ENCODE measurements around the gene GPD1L. TPM values are rescaled to one million over a fixed set of nuclear protein-coding genes. Genes with fewer than 3 reads are reported as not detected.
"Not testable (repeated sequence)": the region's sequence is repeated elsewhere in the genome, so short reads cannot be mapped to it uniquely, and the experiment has no call there.

The GPD1L gene
- 10 to 100 TPM in 1 of 2 donors, 1 to 10 TPM in 1; 7.6 to 18.8 TPM for total RNA-seq

GRCh38 chr3:32106132-32106928 lies at the start of gene GPD1L:
Gene GPD1L, plus strand, starts transcription at chr3:32106620. Its CDS starts 92 bp downstream, at chr3:32106712.
- Mint-ChIP-seq H3K9me3 (no peaks in the 10 kb centered on the region), H3K27ac (peak within 1 kb of the TSS; percentile 88), H3K36me3 (ENCODE audit: low read depth) (no peaks in the 10 kb centered on the region), H3K4me1 (peaks cover 20% of the 10 kb centered on the region), H3K27me3 (no peaks in the 10 kb centered on the region), H3K4me3 (peak within 1 kb of the TSS; percentile 96)
- ATAC-seq (replicated peaks): peak; percentile 99

GRCh38 chr3:32058465-32058864 lies 48.0 kb upstream of the GPD1L start:
- not testable (repeated sequence) for H3K27me3 Mint-ChIP-seq; H3K4me1 Mint-ChIP-seq; H3K4me3 Mint-ChIP-seq; H3K9me3 Mint-ChIP-seq; H3K36me3 Mint-ChIP-seq (ENCODE audit: low read depth); H3K27ac Mint-ChIP-seq; ATAC-seq (replicated peaks)

DNA sequence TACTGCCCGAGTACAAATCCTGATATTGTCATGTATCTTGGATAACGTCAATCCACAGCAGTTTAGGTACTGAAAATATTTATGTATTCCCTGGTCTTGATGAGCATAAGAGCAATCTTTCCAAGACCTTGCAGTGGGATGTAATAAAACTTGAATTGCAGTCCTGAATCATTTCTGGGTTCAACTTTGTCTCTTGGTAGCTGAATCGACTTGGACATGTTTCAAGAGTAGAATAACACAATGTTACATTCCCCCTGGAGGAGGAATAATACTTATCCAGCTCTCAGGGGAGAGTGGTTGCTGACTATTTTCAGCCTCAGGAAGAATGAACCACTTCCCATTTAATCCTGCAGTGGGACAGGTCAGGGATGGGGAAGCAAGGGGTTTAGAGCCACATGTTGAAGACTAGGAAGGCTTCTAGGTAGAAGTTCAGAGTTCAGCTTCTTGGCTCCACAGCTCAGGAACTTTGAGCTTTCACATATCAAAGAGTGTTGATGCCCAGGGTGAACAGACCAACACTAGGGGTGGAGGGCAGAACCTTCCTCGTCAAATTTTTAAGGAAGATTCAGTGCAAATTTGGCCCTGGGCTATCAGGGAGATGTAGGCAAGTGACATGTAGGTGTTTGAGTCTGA lies 43.4 kb upstream of the GPD1L start:
- no peak overlapping the region for H3K27ac Mint-ChIP-seq
- no peaks in the 10 kb centered on the region for H3K36me3 Mint-ChIP-seq (ENCODE audit: low read depth)
- no peaks in the 10 kb centered on the region for H3K27me3 Mint-ChIP-seq
- H3K9me3 Mint-ChIP-seq: no peaks in the 10 kb centered on the region
- no peak for ATAC-seq (replicated peaks)
- H3K4me3 Mint-ChIP-seq: no peak overlapping the region
- no peaks in the 10 kb centered on the region for H3K4me1 Mint-ChIP-seq

DNA sequence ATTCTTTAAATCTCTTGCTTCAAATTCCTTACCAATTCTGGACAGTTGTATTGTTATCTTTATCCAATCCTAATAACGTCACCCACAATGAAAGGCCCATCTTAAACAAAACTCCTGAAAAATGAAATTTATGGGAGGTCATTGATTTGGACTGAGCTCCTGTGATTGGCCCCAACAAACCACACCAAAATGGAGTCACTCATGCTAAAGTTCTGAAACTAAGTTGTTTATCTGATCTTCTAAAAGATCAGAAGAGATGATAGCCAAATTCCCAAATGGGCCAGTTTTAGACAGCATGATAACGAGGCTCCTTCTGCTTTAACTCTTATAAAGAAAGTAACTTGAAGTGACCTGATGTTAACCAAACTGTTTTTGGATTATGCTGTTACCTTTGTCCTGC lies 39.7 kb upstream of the GPD1L start:
- no peaks in the 10 kb centered on the region for H3K9me3 Mint-ChIP-seq
- no peak for ATAC-seq (replicated peaks)
- H3K27me3 Mint-ChIP-seq: no peaks in the 10 kb centered on the region
- H3K4me3 Mint-ChIP-seq: no peak overlapping the region
- no peaks in the 10 kb centered on the region for H3K4me1 Mint-ChIP-seq
- no peaks in the 10 kb centered on the region for H3K36me3 Mint-ChIP-seq (ENCODE audit: low read depth)
- no peak overlapping the region for H3K27ac Mint-ChIP-seq

DNA sequence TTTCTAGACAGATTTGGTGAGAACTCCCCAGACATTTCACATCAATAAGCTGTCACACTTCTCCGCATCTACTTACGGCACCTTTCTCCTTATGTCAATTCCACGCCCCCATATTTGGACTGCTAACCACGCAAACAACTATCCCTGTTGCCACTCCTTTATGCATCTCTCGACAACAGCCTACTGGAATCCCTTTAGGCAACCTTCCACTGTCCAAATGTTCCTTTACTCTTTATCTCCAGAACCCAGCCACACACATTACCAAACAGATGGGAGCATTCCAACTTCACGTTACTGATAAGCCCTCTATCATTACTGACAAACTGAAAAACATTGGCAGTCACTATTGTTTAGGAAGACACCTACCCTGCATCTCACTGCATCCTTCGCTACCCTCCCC lies 32.2 kb upstream of the GPD1L start:
- not testable (repeated sequence) for H3K4me3 Mint-ChIP-seq; H3K4me1 Mint-ChIP-seq; H3K27ac Mint-ChIP-seq; H3K36me3 Mint-ChIP-seq (ENCODE audit: low read depth); ATAC-seq (replicated peaks); H3K27me3 Mint-ChIP-seq; H3K9me3 Mint-ChIP-seq

GRCh38 chr3:32076566-32076965 lies 29.9 kb upstream of the GPD1L start:
- ATAC-seq (replicated peaks): no peak
- no peaks in the 10 kb centered on the region for H3K9me3 Mint-ChIP-seq

DNA sequence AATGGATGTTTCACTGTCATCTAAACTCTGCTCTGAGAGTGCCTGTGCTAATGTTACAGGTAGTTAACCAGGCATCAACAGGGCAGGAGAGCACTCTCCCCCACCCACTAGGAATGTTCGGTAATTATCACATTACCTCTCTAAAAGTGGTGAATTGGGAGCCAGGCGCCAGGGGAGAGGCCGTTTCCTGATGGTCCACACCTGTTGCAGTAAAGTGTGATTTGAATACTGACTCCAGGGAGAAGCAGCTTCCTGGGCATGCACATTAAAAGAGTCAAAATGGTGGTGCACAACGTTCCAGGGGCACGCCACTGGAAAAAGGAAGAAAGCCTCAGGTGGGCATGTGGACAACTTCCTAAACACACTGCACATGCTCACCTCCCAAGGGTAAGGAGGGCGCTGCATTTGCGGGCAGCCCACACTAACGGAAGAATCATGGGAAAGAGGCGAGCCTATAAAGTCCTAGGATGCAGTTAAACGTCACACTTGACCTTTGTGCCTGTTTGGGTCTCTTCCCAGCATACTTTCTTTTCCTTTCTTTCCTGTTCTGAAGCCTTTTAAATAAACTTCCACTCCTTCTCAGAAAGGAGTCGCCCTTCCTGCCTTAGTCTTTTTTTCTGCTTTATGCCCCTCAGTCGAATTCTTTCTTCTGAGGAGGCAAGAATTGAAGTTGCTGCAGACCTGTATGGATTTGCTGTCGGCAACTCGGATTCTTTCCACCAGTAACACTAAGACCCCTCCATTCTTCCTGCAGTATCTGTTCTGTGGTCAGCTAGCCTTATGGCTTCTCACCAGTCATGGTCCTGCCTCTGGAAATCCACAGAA lies 28.9 kb upstream of the GPD1L start:
- Mint-ChIP-seq H3K36me3 (ENCODE audit: low read depth) (no peaks in the 10 kb centered on the region), H3K4me3 (no peak overlapping the region), H3K4me1 (no peaks in the 10 kb centered on the region), H3K27me3 (peaks cover 4% of the 10 kb centered on the region), H3K9me3 (no peaks in the 10 kb centered on the region), H3K27ac (no peak overlapping the region)
- ATAC-seq (replicated peaks): no peak

More at GRCh38 chr3:32076566-32076965, 29.9 kb upstream of the GPD1L start:
- Mint-ChIP-seq H3K27me3 (peaks cover 4% of the 10 kb centered on the region), H3K4me1 (no peaks in the 10 kb centered on the region), H3K4me3 (no peak overlapping the region), H3K36me3 (ENCODE audit: low read depth) (no peaks in the 10 kb centered on the region), H3K27ac (no peak overlapping the region)

DNA sequence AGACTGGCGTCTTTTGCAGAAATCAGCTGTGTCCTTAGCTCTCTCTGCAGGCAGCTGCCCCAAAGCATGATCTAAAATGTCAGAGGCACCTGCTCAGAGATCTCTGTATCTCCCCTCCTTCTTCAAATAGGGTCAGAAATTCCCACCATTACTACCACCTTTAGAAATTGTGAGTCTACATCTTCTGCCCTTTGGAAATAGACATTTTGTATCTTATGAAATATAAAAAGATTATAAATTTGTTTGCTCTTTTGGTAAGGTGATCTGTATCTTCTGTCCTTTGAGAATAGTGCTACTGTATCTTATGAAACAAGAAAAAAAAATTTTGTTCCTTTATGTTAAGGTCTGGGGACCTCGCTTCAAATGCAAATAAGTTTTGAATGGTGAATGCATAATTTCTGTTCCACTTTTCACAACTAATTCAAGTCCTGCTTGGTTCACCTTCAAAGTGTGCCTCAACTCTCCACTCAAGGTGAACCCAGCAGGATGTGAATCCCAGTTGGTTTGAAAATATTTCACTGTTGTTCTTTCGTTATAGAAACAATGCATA lies 28.3 kb upstream of the GPD1L start:
- Mint-ChIP-seq H3K36me3 (ENCODE audit: low read depth) (no peaks in the 10 kb centered on the region), H3K9me3 (no peaks in the 10 kb centered on the region), H3K4me1 (no peaks in the 10 kb centered on the region), H3K27ac (no peak overlapping the region), H3K27me3 (peaks cover 4% of the 10 kb centered on the region), H3K4me3 (no peak overlapping the region)
- no peak for ATAC-seq (replicated peaks)

DNA sequence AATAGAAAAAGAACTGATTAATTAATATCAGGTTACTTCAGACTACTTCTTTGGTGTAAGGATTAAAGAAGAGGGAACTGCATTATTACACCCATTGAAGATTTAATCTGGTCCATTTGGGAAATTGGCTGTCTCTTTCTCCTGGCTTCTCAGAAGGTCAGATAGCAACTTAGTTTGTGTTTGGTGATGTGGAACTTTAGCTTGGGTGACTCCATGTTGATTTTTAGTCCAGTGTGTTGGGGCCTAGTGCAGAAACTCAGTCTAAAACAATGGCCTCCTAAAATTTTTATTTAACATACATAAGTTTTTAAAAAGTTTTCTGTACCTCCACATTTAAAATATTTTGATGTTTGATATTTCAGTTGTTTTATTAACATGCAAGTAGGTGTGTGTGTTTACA lies 27.6 kb upstream of the GPD1L start:
- Mint-ChIP-seq H3K27me3 (peaks cover 4% of the 10 kb centered on the region), H3K36me3 (ENCODE audit: low read depth) (no peaks in the 10 kb centered on the region), H3K4me1 (no peaks in the 10 kb centered on the region), H3K27ac (no peak overlapping the region), H3K4me3 (no peak overlapping the region), H3K9me3 (no peaks in the 10 kb centered on the region)
- ATAC-seq (replicated peaks): no peak

- peaks cover 4% of the 10 kb centered on the region for H3K27me3 Mint-ChIP-seq
- H3K36me3 Mint-ChIP-seq (ENCODE audit: low read depth): no peaks in the 10 kb centered on the region
- H3K27ac Mint-ChIP-seq: no peak overlapping the region
- H3K9me3 Mint-ChIP-seq: no peaks in the 10 kb centered on the region
- no peak for ATAC-seq (replicated peaks)
- H3K4me1 Mint-ChIP-seq: no peaks in the 10 kb centered on the region
- H3K4me3 Mint-ChIP-seq: no peak overlapping the region
These were observed 23.7 kb upstream of the GPD1L start for GRCh38 chr3:32082721-32083120.

- ATAC-seq (replicated peaks): no peak
These were observed 22.6 kb upstream of the GPD1L start for GRCh38 chr3:32083702-32084270.

GRCh38 chr3:32084870-32085269 lies 21.6 kb upstream of the GPD1L start:
- Mint-ChIP-seq H3K27ac (no peak overlapping the region), H3K4me3 (no peak overlapping the region), H3K4me1 (no peaks in the 10 kb centered on the region), H3K9me3 (peaks cover 5% of the 10 kb centered on the region), H3K36me3 (ENCODE audit: low read depth) (no peaks in the 10 kb centered on the region), H3K27me3 (peaks cover 8% of the 10 kb centered on the region)
- no peak for ATAC-seq (replicated peaks)

More at GRCh38 chr3:32083702-32084270, 22.6 kb upstream of the GPD1L start:
- Mint-ChIP-seq H3K4me3 (no peak overlapping the region), H3K27ac (no peak overlapping the region), H3K4me1 (no peaks in the 10 kb centered on the region), H3K36me3 (ENCODE audit: low read depth) (no peaks in the 10 kb centered on the region), H3K9me3 (peaks cover under 1% of the 10 kb centered on the region), H3K27me3 (peaks cover 5% of the 10 kb centered on the region)

DNA sequence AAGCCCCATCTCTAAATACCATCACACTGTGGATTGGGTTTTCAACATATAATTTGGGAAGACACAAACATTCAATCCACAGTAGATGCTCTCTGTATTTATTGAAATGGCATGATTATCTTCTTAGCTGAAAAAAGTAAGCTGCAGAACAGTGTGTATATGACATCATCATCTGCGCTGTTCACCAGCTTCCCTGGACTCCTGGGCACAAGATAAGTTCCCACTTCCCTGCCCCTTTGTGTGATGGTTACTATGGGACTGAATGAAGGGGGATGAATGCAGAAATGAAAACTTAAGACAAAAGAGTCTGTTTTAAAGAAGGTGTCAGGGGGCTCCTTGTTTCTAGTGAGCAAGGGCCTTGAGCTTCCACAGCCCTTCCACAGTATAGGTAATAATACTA lies 20.0 kb upstream of the GPD1L start:
- H3K27me3 Mint-ChIP-seq: peaks cover 7% of the 10 kb centered on the region

DNA sequence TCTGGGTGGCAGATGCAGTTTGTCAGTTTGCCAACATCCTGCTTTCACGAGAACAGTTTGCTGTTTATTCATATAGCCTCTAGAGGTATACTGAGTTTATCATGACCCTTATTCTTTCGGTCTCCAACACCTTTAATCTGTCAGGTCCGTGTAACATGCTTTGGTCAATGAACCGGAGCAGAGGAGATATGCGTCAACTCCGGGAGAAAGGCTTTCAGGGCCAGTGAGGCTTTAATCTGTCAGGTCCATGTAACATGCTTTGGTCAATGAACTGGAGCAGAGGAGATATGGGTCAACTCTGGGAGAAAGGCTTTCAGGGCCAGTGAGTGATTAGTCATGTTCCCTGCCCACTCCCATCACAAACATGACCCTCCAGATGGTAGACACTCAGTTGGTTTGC lies 16.9 kb upstream of the GPD1L start:
- Mint-ChIP-seq H3K27me3 (peaks cover 11% of the 10 kb centered on the region), H3K4me3 (no peak overlapping the region), H3K9me3 (peaks cover 5% of the 10 kb centered on the region), H3K4me1 (peaks cover 5% of the 10 kb centered on the region), H3K36me3 (ENCODE audit: low read depth) (no peaks in the 10 kb centered on the region), H3K27ac (no peak overlapping the region)
- no peak for ATAC-seq (replicated peaks)

More for the DNA sequence above, 20.0 kb upstream of the GPD1L start:
- Mint-ChIP-seq H3K27ac (no peak overlapping the region), H3K9me3 (peaks cover 5% of the 10 kb centered on the region), H3K4me1 (peaks cover 2% of the 10 kb centered on the region), H3K36me3 (ENCODE audit: low read depth) (no peaks in the 10 kb centered on the region), H3K4me3 (no peak overlapping the region)
- ATAC-seq (replicated peaks): no peak
